ENCODE results near the gene TOPORS. TPM values are rescaled to one million over a fixed set of nuclear protein-coding genes. Genes with fewer than 3 reads are reported as not detected.

Gene TOPORS
- total and polyA plus RNA-seq, 9 donors: 15.1 to 31.8 (median 20.9) TPM

DNA sequence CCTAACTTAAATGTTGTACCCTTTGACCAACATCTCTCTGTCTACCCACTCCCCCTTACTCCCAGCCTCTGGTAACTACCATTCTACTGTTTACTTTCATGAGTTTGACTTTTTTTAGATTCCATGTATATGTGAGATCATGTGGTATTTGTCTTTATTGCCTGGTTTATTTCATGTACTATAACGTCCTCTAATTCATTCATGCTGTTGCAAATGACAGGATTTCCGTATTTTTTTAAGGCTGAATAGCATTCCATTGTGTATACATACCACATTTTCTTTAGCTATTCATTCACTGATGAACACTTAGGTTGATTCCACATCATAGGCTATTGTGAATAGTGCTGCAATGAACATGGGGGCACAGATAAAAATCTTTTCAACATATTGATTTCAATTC, 32.4 kb upstream of the TOPORS start:
- no peak overlapping the region for H3K4me3 ChIP-seq
- intact Hi-C loops (cut with DNase I): loop anchor here (5.0 to 10.0 kb wide), 3 partner anchors 207 to 383 kb away; no protein-coding TSS in a partner anchor
- DNase-seq: no peak
- no peaks in the 10 kb centered on the region for H3K27me3 ChIP-seq
- TF ChIP-seq POLR2A (IDR thresholded peaks at IDR 0.05) (no peak), EP300 (IDR thresholded peaks at IDR 0.05) (no peak)
- TF ChIP-seq, protein P1, sequence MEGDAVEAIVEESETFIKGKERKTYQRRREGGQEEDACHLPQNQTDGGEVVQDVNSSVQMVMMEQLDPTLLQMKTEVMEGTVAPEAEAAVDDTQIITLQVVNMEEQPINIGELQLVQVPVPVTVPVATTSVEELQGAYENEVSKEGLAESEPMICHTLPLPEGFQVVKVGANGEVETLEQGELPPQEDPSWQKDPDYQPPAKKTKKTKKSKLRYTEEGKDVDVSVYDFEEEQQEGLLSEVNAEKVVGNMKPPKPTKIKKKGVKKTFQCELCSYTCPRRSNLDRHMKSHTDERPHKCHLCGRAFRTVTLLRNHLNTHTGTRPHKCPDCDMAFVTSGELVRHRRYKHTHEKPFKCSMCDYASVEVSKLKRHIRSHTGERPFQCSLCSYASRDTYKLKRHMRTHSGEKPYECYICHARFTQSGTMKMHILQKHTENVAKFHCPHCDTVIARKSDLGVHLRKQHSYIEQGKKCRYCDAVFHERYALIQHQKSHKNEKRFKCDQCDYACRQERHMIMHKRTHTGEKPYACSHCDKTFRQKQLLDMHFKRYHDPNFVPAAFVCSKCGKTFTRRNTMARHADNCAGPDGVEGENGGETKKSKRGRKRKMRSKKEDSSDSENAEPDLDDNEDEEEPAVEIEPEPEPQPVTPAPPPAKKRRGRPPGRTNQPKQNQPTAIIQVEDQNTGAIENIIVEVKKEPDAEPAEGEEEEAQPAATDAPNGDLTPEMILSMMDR (IDR thresholded peaks at IDR 0.05): no peak
- H3K36me3 ChIP-seq: no peaks in the 10 kb centered on the region
- no peak overlapping the region for H3K27ac ChIP-seq
- WGBS, 3 donors: 65 to 71% (median 67%) methylated on average over 2 of the region's 2 CpGs
- no peaks in the 10 kb centered on the region for H3K9me3 ChIP-seq
- no peaks in the 10 kb centered on the region for H3K4me1 ChIP-seq (ENCODE audit: insufficient read depth)

DNA sequence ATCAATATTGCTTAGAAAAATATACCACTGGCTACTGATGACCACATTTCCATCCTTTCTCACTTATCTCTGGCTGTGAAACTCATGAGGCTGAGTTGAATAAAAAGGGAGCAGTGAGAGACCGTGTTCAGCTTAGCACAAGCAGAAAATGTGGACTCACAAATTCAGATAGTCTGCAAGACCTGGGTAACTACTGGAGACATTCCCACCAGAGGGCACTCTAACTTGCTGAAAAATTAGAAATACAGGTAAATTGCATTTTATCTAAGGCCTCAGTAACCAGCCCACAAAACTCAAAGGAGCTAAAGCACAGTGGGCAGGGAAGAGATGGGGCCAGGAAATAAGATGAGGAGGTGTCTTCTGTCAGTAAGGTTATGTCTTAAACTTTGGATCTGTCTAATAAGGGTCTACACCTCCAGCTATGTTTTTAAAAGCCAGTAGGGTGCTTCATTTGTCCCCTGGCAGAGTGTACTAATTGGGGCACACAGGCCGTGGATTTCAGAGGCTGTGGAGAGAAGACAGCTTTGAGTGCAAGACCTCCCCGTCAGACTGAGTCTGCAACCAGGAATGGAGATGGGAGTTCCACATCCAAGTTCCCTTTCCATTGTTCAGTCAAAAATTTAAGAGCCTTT, 29.2 kb upstream of the TOPORS start:
- Histone ChIP-seq H3K27me3 (no peaks in the 10 kb centered on the region), H3K27ac (no peak overlapping the region), H3K36me3 (no peaks in the 10 kb centered on the region), H3K9me3 (no peaks in the 10 kb centered on the region), H3K4me3 (no peak overlapping the region), H3K4me1 (ENCODE audit: insufficient read depth) (no peaks in the 10 kb centered on the region)
- WGBS, 3 donors: 34 to 39% (median 35%) methylated on average over 3 of the region's 3 CpGs
- DNase-seq: peak in 1 of 5 donors; percentile 27
- TF ChIP-seq, protein P1 (IDR thresholded peaks at IDR 0.05): peak in 1 of 3 donors; percentile 39
- TF ChIP-seq POLR2A (IDR thresholded peaks at IDR 0.05): no peak
- no peak for TF ChIP-seq EP300 (IDR thresholded peaks at IDR 0.05)
- intact Hi-C loops (cut with DNase I): loop anchor here (2.0 to 10.0 kb wide), 4 partner anchors 203 to 386 kb away; no protein-coding TSS in a partner anchor

DNA sequence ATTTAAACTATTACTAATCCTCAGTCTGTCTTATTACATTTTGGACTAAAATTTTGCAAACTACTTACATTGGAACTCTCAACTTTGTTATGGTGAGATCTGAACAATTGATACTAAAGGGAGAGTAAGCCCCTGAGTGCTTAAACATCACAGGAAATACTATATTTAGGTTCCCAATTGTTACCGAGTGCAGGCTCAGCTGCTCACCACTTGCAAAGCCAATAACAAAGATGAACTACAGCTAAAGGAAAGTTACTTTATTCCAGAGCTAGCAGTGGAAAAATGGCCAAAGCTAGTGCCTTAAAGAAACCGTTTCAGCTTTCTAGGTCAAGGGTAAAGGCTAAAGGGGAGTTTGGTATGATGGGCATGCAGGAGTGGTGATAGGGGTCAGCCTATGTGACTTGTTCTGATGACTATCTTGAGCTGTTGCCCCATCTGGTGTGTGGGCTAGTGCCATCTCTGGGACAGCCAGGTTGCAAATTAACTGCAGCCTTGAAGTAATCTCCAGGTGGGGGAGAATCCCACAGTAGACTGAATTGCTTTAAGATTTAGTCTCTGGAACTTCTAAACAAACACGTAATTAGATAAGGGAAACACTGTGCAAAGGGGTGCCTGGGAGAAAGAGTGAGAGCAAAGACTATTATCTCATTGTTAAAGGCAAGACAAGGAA, 28.4 kb upstream of the TOPORS start:
- Histone ChIP-seq H3K4me1 (ENCODE audit: insufficient read depth) (no peaks in the 10 kb centered on the region), H3K27ac (no peak overlapping the region), H3K36me3 (no peaks in the 10 kb centered on the region), H3K4me3 (no peak overlapping the region), H3K27me3 (no peaks in the 10 kb centered on the region), H3K9me3 (no peaks in the 10 kb centered on the region)
- DNase-seq: no peak
- TF ChIP-seq EP300 (IDR thresholded peaks at IDR 0.05): no peak
- TF ChIP-seq, protein P1 (IDR thresholded peaks at IDR 0.05): no peak
- intact Hi-C loops (cut with DNase I): loop anchor here (2.0 to 10.0 kb wide), 4 partner anchors 202 to 387 kb away; no protein-coding TSS in a partner anchor
- 2 to 6% (median 4%) methylated on average over 3 of the region's 3 CpGs for WGBS, 3 donors

DNA sequence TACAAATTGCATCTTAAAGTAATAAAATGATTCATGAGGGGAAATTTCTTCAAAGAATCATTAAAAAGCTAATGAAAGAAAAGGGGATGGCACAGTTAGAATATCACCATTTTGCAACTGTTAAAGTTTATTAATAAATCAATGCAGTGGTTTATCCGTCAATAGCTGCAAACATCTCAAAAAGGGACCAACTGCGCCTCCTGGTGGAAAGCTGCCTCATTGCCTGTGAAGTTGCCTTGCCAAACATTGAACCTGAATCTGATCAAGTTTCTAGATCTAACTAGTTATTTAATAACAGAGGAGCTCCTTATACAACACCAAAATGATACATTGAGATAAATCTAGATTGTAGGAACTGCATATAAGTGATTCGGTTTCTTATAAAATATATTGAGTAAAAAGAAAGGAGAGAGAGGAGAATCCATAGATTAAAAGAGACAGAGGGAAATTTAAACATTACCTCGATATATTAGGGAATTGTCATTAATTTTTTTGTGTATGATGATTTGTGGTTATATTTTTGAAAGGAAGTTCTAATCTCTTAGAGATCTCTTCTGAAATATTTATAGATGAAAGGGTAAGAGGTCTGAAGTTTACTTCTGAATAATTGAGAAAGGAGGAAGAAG, 27.4 kb upstream of the TOPORS start:
- Histone ChIP-seq H3K27me3 (no peaks in the 10 kb centered on the region), H3K36me3 (no peaks in the 10 kb centered on the region), H3K4me3 (no peak overlapping the region), H3K9me3 (no peaks in the 10 kb centered on the region), H3K27ac (no peak overlapping the region), H3K4me1 (ENCODE audit: insufficient read depth) (no peaks in the 10 kb centered on the region)
- intact Hi-C loops (cut with DNase I): loop anchor here (2.0 to 10.0 kb wide), 4 partner anchors 201 to 387 kb away; no protein-coding TSS in a partner anchor
- WGBS, 3 donors: 10 to 15% (median 11%) methylated on average over 4 of the region's 4 CpGs
- TF ChIP-seq, protein P1 (IDR thresholded peaks at IDR 0.05): peak; percentile 49 to 76 (median 76)
- no peak for TF ChIP-seq POLR2A (IDR thresholded peaks at IDR 0.05)
- DNase-seq: peak; percentile 48 to 77 (median 76)
